ENCODE results near the gene MAGEB17. TPM values are rescaled to one million over a fixed set of nuclear protein-coding genes. Genes with fewer than 3 reads are reported as not detected.

Gene MAGEB17
- total RNA-seq, 1 donor from 2014 or later: not detected

DNA sequence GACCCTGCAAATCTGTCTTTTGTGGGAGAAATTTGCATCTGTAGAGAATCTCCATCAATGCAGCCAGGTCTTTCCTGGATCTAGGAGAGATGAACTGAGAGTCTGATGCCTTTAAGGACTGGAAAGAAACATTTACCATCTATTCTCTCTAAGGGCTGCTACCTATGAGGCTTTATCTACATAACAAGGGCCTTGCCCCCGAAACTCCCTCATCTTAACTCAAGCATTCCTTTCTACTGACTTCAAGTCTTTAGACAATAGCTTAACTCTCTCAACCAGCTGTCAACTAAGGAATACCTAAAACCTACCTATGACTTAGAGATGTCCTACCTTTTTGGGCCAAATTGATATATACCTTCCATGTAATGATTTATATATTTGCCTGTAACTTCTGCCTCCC is 32.1 kb downstream of the MAGEB17 start:
- Mint-ChIP-seq H3K27ac (no peak overlapping the region), H3K36me3 (no peaks in the 10 kb centered on the region), H3K4me1 (no peaks in the 10 kb centered on the region), H3K4me3 (no peak overlapping the region), H3K9me3 (peaks cover 9% of the 10 kb centered on the region), H3K27me3 (ENCODE audit: low read depth) (no peaks in the 10 kb centered on the region)
- TF ChIP-seq, protein P1, sequence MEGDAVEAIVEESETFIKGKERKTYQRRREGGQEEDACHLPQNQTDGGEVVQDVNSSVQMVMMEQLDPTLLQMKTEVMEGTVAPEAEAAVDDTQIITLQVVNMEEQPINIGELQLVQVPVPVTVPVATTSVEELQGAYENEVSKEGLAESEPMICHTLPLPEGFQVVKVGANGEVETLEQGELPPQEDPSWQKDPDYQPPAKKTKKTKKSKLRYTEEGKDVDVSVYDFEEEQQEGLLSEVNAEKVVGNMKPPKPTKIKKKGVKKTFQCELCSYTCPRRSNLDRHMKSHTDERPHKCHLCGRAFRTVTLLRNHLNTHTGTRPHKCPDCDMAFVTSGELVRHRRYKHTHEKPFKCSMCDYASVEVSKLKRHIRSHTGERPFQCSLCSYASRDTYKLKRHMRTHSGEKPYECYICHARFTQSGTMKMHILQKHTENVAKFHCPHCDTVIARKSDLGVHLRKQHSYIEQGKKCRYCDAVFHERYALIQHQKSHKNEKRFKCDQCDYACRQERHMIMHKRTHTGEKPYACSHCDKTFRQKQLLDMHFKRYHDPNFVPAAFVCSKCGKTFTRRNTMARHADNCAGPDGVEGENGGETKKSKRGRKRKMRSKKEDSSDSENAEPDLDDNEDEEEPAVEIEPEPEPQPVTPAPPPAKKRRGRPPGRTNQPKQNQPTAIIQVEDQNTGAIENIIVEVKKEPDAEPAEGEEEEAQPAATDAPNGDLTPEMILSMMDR (IDR thresholded peaks at IDR 0.05; ENCODE audit: unreplicated experiment): no peak
- no peak for DNase-seq (ENCODE audit: low spot score in 2 of 2, unreplicated experiment in 2 of 2)

DNA sequence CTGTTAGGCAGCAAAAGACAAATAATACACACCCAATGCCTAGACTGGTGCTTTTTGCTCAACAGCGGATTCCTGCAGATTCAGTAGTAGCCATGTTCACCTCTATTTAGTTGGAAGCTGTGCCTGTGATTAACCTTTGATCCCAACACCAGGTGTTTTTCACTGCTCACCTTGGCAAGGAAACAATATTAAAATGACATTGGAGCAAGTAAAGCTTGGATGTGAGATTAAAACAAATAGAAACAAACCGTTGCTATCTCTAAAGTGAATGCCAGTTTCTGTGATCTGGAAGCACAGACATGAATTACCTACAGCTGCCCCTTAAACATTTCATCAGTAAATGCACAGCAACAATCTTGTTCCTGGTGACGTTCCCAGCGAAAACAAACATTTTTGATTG is 35.7 kb downstream of the MAGEB17 start:
- H3K27me3 Mint-ChIP-seq (ENCODE audit: low read depth): no peaks in the 10 kb centered on the region
- H3K4me1 Mint-ChIP-seq: no peaks in the 10 kb centered on the region
- peaks cover 19% of the 10 kb centered on the region for H3K9me3 Mint-ChIP-seq
- no peak for DNase-seq (ENCODE audit: low spot score in 2 of 2, unreplicated experiment in 2 of 2)
- H3K4me3 Mint-ChIP-seq: no peak overlapping the region
- H3K27ac Mint-ChIP-seq: no peak overlapping the region
- TF ChIP-seq, protein P1 (IDR thresholded peaks at IDR 0.05; ENCODE audit: unreplicated experiment): no peak
- no peaks in the 10 kb centered on the region for H3K36me3 Mint-ChIP-seq

DNA sequence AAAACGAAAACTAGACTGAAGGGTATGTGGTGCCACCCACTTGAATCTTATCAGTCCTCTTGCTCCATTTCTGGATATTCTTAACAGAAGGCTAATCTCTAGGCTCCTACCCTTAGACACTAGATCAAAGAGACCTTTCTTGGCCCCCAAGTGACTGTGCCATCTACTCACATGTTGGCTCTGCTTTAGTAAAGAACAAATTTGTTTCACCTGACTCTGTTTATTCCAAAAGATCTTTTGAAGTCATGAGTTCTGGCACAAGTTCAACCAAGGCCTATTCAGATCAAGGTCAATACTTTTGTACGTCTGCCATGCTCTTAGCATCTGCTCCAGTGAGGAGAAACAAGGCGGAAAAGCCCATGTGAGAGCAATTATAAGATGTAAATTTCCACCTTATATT is 37.3 kb downstream of the MAGEB17 start:
- DNase-seq (ENCODE audit: low spot score in 2 of 2, unreplicated experiment in 2 of 2): no peak
- Mint-ChIP-seq H3K27ac (no peak overlapping the region), H3K27me3 (ENCODE audit: low read depth) (no peaks in the 10 kb centered on the region), H3K36me3 (no peaks in the 10 kb centered on the region), H3K4me1 (no peaks in the 10 kb centered on the region), H3K4me3 (no peak overlapping the region), H3K9me3 (peaks cover 19% of the 10 kb centered on the region)
- TF ChIP-seq, protein P1 (IDR thresholded peaks at IDR 0.05; ENCODE audit: unreplicated experiment): no peak

DNA sequence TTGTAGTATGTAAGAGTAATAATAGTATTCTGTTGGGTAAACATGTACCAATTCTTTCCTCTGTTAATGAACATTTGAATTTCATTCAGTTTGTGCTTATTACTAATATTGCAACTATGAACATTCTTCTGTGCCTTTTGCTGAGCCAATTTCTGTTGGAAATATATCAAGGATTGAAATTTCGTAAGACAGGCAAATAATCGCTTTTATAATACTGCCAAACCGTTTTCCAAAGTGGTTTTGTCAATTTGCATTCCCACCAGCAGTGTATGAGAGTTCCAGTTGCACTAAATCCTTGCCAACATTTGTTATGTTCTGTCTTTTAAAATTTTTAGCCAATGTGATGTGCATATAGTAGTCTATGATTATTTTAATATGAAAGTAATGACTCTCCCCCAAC is 38.6 kb downstream of the MAGEB17 start:
- no peak for DNase-seq (ENCODE audit: low spot score in 2 of 2, unreplicated experiment in 2 of 2)
- Mint-ChIP-seq H3K27me3 (ENCODE audit: low read depth) (no peaks in the 10 kb centered on the region), H3K36me3 (no peaks in the 10 kb centered on the region), H3K4me3 (no peak overlapping the region), H3K9me3 (peaks cover 19% of the 10 kb centered on the region), H3K27ac (no peak overlapping the region), H3K4me1 (no peaks in the 10 kb centered on the region)
- TF ChIP-seq, protein P1 (IDR thresholded peaks at IDR 0.05; ENCODE audit: unreplicated experiment): no peak

DNA sequence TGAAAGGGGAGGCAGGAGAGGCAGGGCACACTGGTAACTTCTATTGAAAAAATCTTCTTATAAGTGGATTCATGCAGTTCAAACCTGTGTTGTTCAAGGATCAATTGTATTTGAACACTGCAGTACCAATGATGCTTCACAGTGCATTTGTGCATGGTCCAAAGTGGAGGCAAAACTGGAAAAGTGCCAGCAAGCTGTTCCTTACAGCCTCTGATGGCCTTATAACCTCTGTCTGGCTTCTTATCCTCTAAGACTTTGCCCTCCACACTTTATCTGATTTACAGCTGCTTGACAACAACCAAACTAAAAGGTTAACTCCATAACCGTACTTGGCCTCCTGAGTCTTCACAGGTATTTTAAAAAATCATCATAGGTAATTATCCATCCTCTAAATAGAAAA is 40.4 kb downstream of the MAGEB17 start:
- H3K36me3 Mint-ChIP-seq: no peaks in the 10 kb centered on the region
- H3K9me3 Mint-ChIP-seq: peaks cover 21% of the 10 kb centered on the region
- H3K4me1 Mint-ChIP-seq: no peaks in the 10 kb centered on the region
- DNase-seq (ENCODE audit: low spot score in 2 of 2, unreplicated experiment in 2 of 2): no peak
- H3K27ac Mint-ChIP-seq: no peak overlapping the region
- H3K27me3 Mint-ChIP-seq (ENCODE audit: low read depth): no peaks in the 10 kb centered on the region
- H3K4me3 Mint-ChIP-seq: no peak overlapping the region
- TF ChIP-seq, protein P1 (IDR thresholded peaks at IDR 0.05; ENCODE audit: unreplicated experiment): no peak

DNA sequence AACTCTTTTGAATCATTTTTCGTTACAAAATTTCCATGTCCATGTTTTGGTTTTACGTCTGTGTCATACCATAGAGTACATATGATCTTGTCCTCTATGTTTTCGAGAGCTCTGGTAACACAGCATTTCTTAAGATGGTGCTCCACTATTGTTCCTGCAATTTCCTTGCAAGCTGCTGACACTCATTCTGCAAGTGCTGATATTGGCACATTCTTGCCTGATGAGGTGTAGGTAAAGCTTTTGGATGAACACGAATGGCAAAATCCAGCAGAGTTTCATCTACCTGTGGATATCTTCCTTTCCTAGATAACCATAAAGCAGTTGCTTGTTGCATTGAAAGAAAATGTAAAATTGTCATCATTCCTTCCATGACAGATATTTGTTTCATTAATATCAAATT is 41.3 kb downstream of the MAGEB17 start:
- Mint-ChIP-seq H3K36me3 (no peaks in the 10 kb centered on the region), H3K4me3 (no peak overlapping the region), H3K9me3 (peaks cover 21% of the 10 kb centered on the region), H3K4me1 (no peaks in the 10 kb centered on the region), H3K27me3 (ENCODE audit: low read depth) (no peaks in the 10 kb centered on the region), H3K27ac (no peak overlapping the region)
- TF ChIP-seq, protein P1 (IDR thresholded peaks at IDR 0.05; ENCODE audit: unreplicated experiment): no peak
- DNase-seq (ENCODE audit: low spot score in 2 of 2, unreplicated experiment in 2 of 2): no peak

Data from mesothelial cell of epicardium (in vitro differentiated cells).